ENCODE measurements around the gene KRTAP5-1.
A peak's percentile ranks its signal among the peaks of the same experiment; 100 is the strongest.
"Not testable (repeated sequence)": the region's sequence is repeated elsewhere in the genome, so short reads cannot be mapped to it uniquely, and the experiment has no call there.

Gene KRTAP5-1

GRCh38 chr11:1584661-1585370 lies at the start of gene KRTAP5-1:
Gene KRTAP5-1 (minus strand): TSS chr11:1585283. CDS start chr11:1585249, 34 bp downstream.
- DNase-seq (ENCODE audit: low read depth in 1 of 2, low spot score in 1 of 2), result not testable (repeated sequence)

- DNase-seq (ENCODE audit: low read depth in 1 of 2, low spot score in 1 of 2), result no peak
Measured at GRCh38 chr11:1633864-1634263, 48.8 kb upstream of the KRTAP5-1 start.

GRCh38 chr11:1632053-1632714 lies 47.1 kb upstream of the KRTAP5-1 start:
- DNase-seq (ENCODE audit: low read depth in 1 of 2, low spot score in 1 of 2), result no peak

- DNase-seq (ENCODE audit: low read depth in 1 of 2, low spot score in 1 of 2), result no peak
Measured at GRCh38 chr11:1631066-1631568, 46.0 kb upstream of the KRTAP5-1 start.

- no peak for DNase-seq (ENCODE audit: low read depth in 1 of 2, low spot score in 1 of 2)
Measured at GRCh38 chr11:1630271-1630670, 45.2 kb upstream of the KRTAP5-1 start.

- no peak for DNase-seq (ENCODE audit: low read depth in 1 of 2, low spot score in 1 of 2)
Measured at GRCh38 chr11:1629326-1630185, 44.5 kb upstream of the KRTAP5-1 start, which contains the start of gene KRTAP5-5. Gene KRTAP5-5 (plus strand): TSS chr11:1629775. CDS start chr11:1629841, 66 bp downstream.

- peak; percentile 41 to 49 for DNase-seq (ENCODE audit: low read depth in 1 of 2, low spot score in 1 of 2)
Measured at GRCh38 chr11:1628506-1629325, 43.6 kb upstream of the KRTAP5-1 start.

- DNase-seq (ENCODE audit: low read depth in 1 of 2, low spot score in 1 of 2), result no peak
Measured at GRCh38 chr11:1625541-1625940, 40.5 kb upstream of the KRTAP5-1 start.

- DNase-seq (ENCODE audit: low read depth in 1 of 2, low spot score in 1 of 2), result no peak
Measured at GRCh38 chr11:1624621-1625020, 39.5 kb upstream of the KRTAP5-1 start.

GRCh38 chr11:1623716-1624115 lies 38.6 kb upstream of the KRTAP5-1 start:
- no peak for DNase-seq (ENCODE audit: low read depth in 1 of 2, low spot score in 1 of 2)

GRCh38 chr11:1622086-1622485 lies 37.0 kb upstream of the KRTAP5-1 start, which contains the start of gene KRTAP5-4:
Gene KRTAP5-4 (minus strand): TSS chr11:1622138. CDS start chr11:1622093, 45 bp downstream.
- no peak for DNase-seq (ENCODE audit: low read depth in 1 of 2, low spot score in 1 of 2)

GRCh38 chr11:1619449-1619848 lies 34.4 kb upstream of the KRTAP5-1 start:
- DNase-seq (ENCODE audit: low read depth in 1 of 2, low spot score in 1 of 2), result no peak

- DNase-seq (ENCODE audit: low read depth in 1 of 2, low spot score in 1 of 2), result no peak
Measured at GRCh38 chr11:1618231-1618630, 33.1 kb upstream of the KRTAP5-1 start.

GRCh38 chr11:1608363-1608762 lies 23.3 kb upstream of the KRTAP5-1 start, which contains the start of gene KRTAP5-3:
Gene KRTAP5-3 (minus strand): TSS chr11:1608463. CDS start chr11:1608385, 78 bp downstream.
- no peak for DNase-seq (ENCODE audit: low read depth in 1 of 2, low spot score in 1 of 2)

- DNase-seq (ENCODE audit: low read depth in 1 of 2, low spot score in 1 of 2), result not testable (repeated sequence)
Measured at GRCh38 chr11:1607901-1608300, 22.8 kb upstream of the KRTAP5-1 start.

- not testable (repeated sequence) for DNase-seq (ENCODE audit: low read depth in 1 of 2, low spot score in 1 of 2)
Measured at GRCh38 chr11:1607156-1607845, 22.2 kb upstream of the KRTAP5-1 start.

GRCh38 chr11:1605923-1606322 lies 20.8 kb upstream of the KRTAP5-1 start:
- DNase-seq (ENCODE audit: low read depth in 1 of 2, low spot score in 1 of 2), result not testable (repeated sequence)

- DNase-seq (ENCODE audit: low read depth in 1 of 2, low spot score in 1 of 2), result no peak
Measured at GRCh38 chr11:1604711-1605110, 19.6 kb upstream of the KRTAP5-1 start.

- no peak for DNase-seq (ENCODE audit: low read depth in 1 of 2, low spot score in 1 of 2)
Measured at GRCh38 chr11:1604181-1604580, 19.1 kb upstream of the KRTAP5-1 start.

- no peak for DNase-seq (ENCODE audit: low read depth in 1 of 2, low spot score in 1 of 2)
Measured at GRCh38 chr11:1603629-1604028, 18.5 kb upstream of the KRTAP5-1 start.

All from activated T-helper 1 cell treated with anti-CD3 and anti-CD28 coated beads, Interleukin-2, amount 50 U/mL, for 16 hours (primary cell).